Osteocyte (in vitro differentiated cells): Measurements from ENCODE around the gene GINS3. TPM values are rescaled to one million over a fixed set of nuclear protein-coding genes. Genes with fewer than 3 reads are reported as not detected.

Experiments used
- DNase-seq: peaks from one replicate; pipeline ENCODE4 v3.0.0; 2021; ENCODE audit warnings: mixed read lengths; ENCODE audit not compliant: unreplicated experiment; ENCODE audit errors: extremely low spot score
- H3K27ac Mint-ChIP-seq: one replicate; pipeline ENCODE4 v1.8.0; 2021; ENCODE audit warnings: mild to moderate bottlenecking, mixed read lengths; ENCODE audit not compliant: unreplicated experiment
- H3K27me3 Mint-ChIP-seq: one replicate; pipeline ENCODE4 v1.8.0; 2021; ENCODE audit warnings: mixed read lengths; ENCODE audit not compliant: unreplicated experiment
- H3K36me3 Mint-ChIP-seq: one replicate; pipeline ENCODE4 v1.8.0; 2021; ENCODE audit warnings: mixed read lengths; ENCODE audit not compliant: unreplicated experiment
- H3K4me1 Mint-ChIP-seq: one replicate; pipeline ENCODE4 v1.8.0; 2021; ENCODE audit warnings: mixed read lengths; ENCODE audit not compliant: unreplicated experiment
- H3K4me3 Mint-ChIP-seq: one replicate; pipeline ENCODE4 v1.8.0; 2021; ENCODE audit warnings: mild to moderate bottlenecking, moderate library complexity, mixed read lengths; ENCODE audit not compliant: unreplicated experiment
- H3K9me3 Mint-ChIP-seq: one replicate; pipeline ENCODE4 v1.8.0; 2021; ENCODE audit warnings: mixed read lengths; ENCODE audit not compliant: unreplicated experiment
- total RNA-seq: library from RNA; stranded (reverse); gene quantifications from 2 replicates; pipeline ENCODE4 v1.2.1, GENCODE V29; 2021
- TF ChIP-seq, protein P1 (sequence below): fragments of 200-600 bp; sonication (generic); IDR thresholded peaks from 2 replicates; pipeline ENCODE4 v1.5.0; 2021; ENCODE audit warnings: antibody characterized with exemption, mild to moderate bottlenecking, moderate library complexity

Gene GINS3
- total RNA-seq, 1 donor from 2014 or later, result 2.7 TPM

DNA sequence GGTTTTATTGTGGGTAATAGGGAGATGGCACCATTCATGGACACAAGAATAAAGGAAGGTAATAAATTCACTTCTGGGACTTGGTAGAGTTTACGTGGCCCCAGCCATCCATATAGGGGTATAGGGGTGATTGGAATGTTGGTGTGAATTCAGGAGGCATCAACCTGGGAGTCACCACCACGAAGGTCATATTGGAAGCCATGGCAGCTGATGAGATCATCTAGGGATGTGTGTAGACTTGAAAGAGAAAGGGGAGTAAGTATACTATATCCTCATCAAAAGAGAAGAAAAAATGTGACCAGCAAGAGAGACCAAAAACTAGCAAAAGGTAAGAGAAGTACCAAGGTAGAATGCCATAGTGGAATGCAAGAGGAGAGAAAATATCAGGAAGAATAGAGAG is 26.6 kb upstream of the GINS3 start:
- peaks cover 2% of the 10 kb centered on the region for H3K9me3 Mint-ChIP-seq
- H3K36me3 Mint-ChIP-seq, result no peaks in the 10 kb centered on the region
- DNase-seq, result no peak
- no peak overlapping the region for H3K4me3 Mint-ChIP-seq
- TF ChIP-seq, protein P1, sequence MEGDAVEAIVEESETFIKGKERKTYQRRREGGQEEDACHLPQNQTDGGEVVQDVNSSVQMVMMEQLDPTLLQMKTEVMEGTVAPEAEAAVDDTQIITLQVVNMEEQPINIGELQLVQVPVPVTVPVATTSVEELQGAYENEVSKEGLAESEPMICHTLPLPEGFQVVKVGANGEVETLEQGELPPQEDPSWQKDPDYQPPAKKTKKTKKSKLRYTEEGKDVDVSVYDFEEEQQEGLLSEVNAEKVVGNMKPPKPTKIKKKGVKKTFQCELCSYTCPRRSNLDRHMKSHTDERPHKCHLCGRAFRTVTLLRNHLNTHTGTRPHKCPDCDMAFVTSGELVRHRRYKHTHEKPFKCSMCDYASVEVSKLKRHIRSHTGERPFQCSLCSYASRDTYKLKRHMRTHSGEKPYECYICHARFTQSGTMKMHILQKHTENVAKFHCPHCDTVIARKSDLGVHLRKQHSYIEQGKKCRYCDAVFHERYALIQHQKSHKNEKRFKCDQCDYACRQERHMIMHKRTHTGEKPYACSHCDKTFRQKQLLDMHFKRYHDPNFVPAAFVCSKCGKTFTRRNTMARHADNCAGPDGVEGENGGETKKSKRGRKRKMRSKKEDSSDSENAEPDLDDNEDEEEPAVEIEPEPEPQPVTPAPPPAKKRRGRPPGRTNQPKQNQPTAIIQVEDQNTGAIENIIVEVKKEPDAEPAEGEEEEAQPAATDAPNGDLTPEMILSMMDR, result no peak
- no peaks in the 10 kb centered on the region for H3K4me1 Mint-ChIP-seq
- no peak overlapping the region for H3K27ac Mint-ChIP-seq
- H3K27me3 Mint-ChIP-seq, result peaks cover 29% of the 10 kb centered on the region

DNA sequence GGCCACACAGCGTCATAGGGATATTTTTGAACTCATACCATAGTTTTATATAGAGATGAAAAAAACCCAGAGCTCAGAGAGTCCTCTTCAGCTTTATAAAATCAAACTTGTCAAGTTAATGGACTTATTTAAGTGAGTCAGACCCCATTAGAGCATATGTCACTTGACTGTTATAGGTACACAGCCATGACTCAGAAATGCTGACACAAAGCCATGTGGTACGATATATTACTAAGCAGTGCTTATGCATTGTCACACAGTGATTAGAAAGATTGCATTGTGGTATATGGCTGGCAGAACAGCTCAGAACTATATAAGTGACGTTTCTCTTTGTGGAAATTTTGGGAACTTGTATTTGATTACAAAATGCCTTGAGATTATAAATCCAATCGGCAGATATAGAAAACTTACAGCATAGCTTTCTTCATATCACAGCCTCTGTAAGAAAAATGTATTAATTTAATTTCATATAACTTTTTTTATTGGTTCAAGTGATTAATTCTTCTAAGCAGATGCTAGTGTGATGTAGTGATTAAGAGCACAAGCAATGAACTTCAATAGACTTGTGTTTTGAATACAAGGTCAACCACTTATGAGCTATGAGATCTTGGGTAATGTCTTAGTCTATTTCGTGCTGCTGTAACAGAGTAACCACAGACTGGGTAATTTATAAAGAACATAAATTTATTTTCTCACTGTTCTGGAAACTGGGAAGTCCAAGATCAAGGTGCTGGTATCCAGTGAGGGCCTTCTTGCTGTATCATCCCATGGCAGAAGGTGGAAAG is 25.8 kb upstream of the GINS3 start:
- TF ChIP-seq, protein P1, result no peak
- DNase-seq, result no peak
- H3K27ac Mint-ChIP-seq, result no peak overlapping the region

DNA sequence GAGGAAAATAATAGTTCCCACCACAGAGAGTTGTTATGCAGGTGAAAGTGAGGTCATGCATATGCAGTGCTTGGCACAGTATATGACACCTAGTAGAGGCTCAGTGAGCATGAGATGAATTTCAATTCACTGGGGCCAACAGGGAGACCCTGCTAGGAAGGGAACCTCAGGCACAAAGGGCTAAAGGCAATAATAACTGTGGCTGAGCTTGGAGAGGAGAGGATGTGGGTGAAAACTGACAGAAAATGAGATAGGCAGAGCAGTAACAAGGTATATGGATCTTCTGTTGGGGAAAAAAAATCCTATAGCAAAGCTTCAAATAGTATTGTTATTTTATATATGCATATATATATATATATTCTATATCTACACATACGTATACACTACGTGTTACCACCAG is 25.0 kb upstream of the GINS3 start:
- TF ChIP-seq, protein P1, result no peak
- Mint-ChIP-seq H3K27me3 (peaks cover 37% of the 10 kb centered on the region), H3K4me1 (no peaks in the 10 kb centered on the region), H3K27ac (no peak overlapping the region), H3K4me3 (no peak overlapping the region), H3K36me3 (no peaks in the 10 kb centered on the region), H3K9me3 (no peaks in the 10 kb centered on the region)
- no peak for DNase-seq

More for the DNA sequence above, 25.8 kb upstream of the GINS3 start:
- H3K4me1 Mint-ChIP-seq, result no peaks in the 10 kb centered on the region
- no peak overlapping the region for H3K4me3 Mint-ChIP-seq
- peaks cover 29% of the 10 kb centered on the region for H3K27me3 Mint-ChIP-seq
- H3K9me3 Mint-ChIP-seq, result no peaks in the 10 kb centered on the region
- no peaks in the 10 kb centered on the region for H3K36me3 Mint-ChIP-seq

DNA sequence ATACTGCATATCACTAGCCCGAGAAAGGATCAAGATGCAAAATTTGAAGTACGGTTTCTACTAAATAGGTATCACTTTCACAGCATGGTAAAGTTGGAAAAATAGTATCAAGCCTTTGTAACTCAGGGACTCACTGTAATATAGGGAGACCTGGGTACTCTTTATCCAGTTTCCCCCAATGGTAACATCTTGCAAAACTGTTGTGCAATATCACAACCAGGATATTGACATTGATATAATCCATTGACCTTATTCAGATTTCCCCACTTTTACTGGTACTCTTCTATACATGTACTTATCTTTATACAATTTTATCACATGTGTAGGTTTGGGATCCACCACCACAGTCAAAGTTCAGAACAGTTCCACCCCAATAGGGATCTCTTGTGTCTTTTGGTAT is 20.4 kb upstream of the GINS3 start:
- Mint-ChIP-seq H3K27ac (no peak overlapping the region), H3K4me1 (no peaks in the 10 kb centered on the region), H3K9me3 (no peaks in the 10 kb centered on the region), H3K27me3 (peaks cover 59% of the 10 kb centered on the region), H3K36me3 (no peaks in the 10 kb centered on the region), H3K4me3 (no peak overlapping the region)
- TF ChIP-seq, protein P1, result no peak
- DNase-seq, result no peak

DNA sequence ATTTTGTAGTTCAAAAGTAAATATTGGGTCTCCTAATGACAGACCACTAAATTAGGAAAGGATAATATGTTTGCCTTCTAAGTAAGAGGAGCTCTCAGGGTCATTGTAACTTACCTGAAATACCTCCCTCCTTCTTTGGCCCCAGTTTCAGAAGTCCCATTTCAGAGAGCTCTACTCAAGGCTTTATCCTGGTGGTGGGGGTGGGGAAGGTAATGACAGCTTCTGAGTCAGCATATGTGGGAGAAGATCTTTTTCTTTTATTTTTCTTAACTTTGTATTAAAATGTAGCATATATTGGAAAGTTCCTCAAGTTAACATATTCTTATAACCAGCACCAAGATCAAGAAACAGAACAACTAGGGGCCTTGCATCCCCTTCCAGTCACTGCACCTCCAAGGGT is 16.9 kb upstream of the GINS3 start:
- peaks cover 46% of the 10 kb centered on the region for H3K27me3 Mint-ChIP-seq

More for the DNA sequence above, 16.9 kb upstream of the GINS3 start:
- Mint-ChIP-seq H3K27ac (no peak overlapping the region), H3K4me1 (no peaks in the 10 kb centered on the region), H3K4me3 (no peak overlapping the region), H3K9me3 (peaks cover 3% of the 10 kb centered on the region), H3K36me3 (no peaks in the 10 kb centered on the region)
- no peak for DNase-seq
- TF ChIP-seq, protein P1, result no peak
